Measurements from ENCODE around the gene BIRC2.

DNA sequence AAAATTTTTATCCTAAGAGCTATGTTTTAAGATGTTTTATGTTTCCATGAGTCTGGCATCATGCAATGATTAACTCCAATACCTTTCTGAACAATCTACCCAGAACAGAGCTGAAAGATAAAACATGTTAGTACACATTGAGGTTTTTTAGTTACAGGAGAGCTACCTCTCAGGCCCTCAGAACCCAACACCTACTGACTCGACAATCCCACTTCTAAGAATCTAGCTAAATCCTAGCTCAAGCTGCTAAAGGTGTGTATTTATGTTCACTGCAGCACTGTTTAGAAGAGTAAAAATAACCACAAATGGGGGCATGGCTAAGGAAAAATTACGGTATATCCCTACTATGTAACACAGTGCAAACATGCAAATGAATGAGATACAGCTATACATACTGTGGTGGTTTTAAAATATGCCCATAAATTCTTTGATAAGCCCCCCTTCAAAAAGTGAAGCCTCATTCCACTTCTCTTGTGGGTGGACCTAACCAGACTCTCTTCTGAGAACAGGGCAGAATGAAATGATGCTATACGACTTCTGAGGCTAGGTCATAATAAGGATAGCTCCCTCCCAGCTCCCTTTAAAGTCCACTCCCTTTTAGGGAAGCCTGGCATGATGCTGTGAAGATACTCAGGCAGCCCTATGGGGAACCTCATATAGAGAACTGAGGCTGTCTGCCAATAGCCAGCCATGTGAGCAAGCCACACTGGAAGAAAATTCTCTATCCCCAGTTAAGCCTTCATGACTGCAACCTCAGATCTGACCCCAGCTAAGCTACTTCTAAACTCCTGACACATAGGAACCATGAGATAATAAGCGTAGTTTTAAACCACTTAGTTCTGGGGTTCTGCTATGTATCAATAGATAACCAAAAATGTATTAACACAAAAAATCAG, 76.1 kb downstream of the BIRC2 start:
- TF ChIP-seq BHLHE40 (IDR thresholded peaks at IDR 0.05; ENCODE audit: borderline replicate concordance) (no peak), ELF4 (IDR thresholded peaks at IDR 0.05) (no peak), ZNF384 (IDR thresholded peaks at IDR 0.05) (no peak), CTBP1 (IDR thresholded peaks at IDR 0.05; ENCODE audit: borderline replicate concordance) (no peak), L3MBTL2 (conservative IDR thresholded peaks at IDR 0.05) (no peak), ARNT (IDR thresholded peaks at IDR 0.05) (no peak), HDGF (IDR thresholded peaks at IDR 0.05; ENCODE audit: borderline replicate concordance) (no peak), TARDBP (IDR thresholded peaks at IDR 0.05) (no peak)
- TF ChIP-seq, protein P1, sequence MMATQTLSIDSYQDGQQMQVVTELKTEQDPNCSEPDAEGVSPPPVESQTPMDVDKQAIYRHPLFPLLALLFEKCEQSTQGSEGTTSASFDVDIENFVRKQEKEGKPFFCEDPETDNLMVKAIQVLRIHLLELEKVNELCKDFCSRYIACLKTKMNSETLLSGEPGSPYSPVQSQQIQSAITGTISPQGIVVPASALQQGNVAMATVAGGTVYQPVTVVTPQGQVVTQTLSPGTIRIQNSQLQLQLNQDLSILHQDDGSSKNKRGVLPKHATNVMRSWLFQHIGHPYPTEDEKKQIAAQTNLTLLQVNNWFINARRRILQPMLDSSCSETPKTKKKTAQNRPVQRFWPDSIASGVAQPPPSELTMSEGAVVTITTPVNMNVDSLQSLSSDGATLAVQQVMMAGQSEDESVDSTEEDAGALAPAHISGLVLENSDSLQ (IDR thresholded peaks at IDR 0.05): no peak

Measured in HEK293T (cell line).